ELF-1 (cell line): ENCODE results near the gene NUDCD3.

Source experiments
- DNase-seq: peaks from one replicate; pipeline ENCODE4 v3.0.0-alpha.2; 2016; ENCODE audit warnings: low read depth, low spot score

NUDCD3 gene

GRCh38 chr7:44490351-44491200 lies at the start of gene NUDCD3:
TSS of gene NUDCD3 (minus strand) at chr7:44490658. CDS start at chr7:44490600, 58 bp downstream.
- DNase-seq: peak; percentile 95

GRCh38 chr7:44539669-44540506 lies 49.4 kb upstream of the NUDCD3 start:
- DNase-seq: no peak

- DNase-seq: no peak
These were observed 48.6 kb upstream of the NUDCD3 start for GRCh38 chr7:44538798-44539668.

GRCh38 chr7:44538093-44538797 lies 47.8 kb upstream of the NUDCD3 start:
- DNase-seq: no peak

- no peak for DNase-seq
These were observed 47.0 kb upstream of the NUDCD3 start for GRCh38 chr7:44537442-44537841.

- no peak for DNase-seq
These were observed 45.6 kb upstream of the NUDCD3 start for GRCh38 chr7:44536090-44536489.

GRCh38 chr7:44535348-44536064 lies 45.0 kb upstream of the NUDCD3 start:
- no peak for DNase-seq

- DNase-seq: peak; percentile 71
These were observed 44.0 kb upstream of the NUDCD3 start for GRCh38 chr7:44534501-44534900.

GRCh38 chr7:44534087-44534486 lies 43.6 kb upstream of the NUDCD3 start:
- no peak for DNase-seq

GRCh38 chr7:44533301-44534055 lies 43.0 kb upstream of the NUDCD3 start:
- no peak for DNase-seq

- no peak for DNase-seq
These were observed 41.2 kb upstream of the NUDCD3 start for GRCh38 chr7:44531421-44532380.

GRCh38 chr7:44530990-44531389 lies 40.5 kb upstream of the NUDCD3 start:
- DNase-seq: no peak

- no peak for DNase-seq
These were observed 34.4 kb upstream of the NUDCD3 start for GRCh38 chr7:44524811-44525388.

- DNase-seq: no peak
These were observed 31.9 kb upstream of the NUDCD3 start for GRCh38 chr7:44522315-44522714.

GRCh38 chr7:44521347-44522095 lies 31.1 kb upstream of the NUDCD3 start:
- no peak for DNase-seq

GRCh38 chr7:44520574-44520973 lies 30.1 kb upstream of the NUDCD3 start:
- no peak for DNase-seq

- DNase-seq: no peak
These were observed 29.1 kb upstream of the NUDCD3 start for GRCh38 chr7:44519546-44519945.
